ENCODE data around the gene ZNF77.

DNA sequence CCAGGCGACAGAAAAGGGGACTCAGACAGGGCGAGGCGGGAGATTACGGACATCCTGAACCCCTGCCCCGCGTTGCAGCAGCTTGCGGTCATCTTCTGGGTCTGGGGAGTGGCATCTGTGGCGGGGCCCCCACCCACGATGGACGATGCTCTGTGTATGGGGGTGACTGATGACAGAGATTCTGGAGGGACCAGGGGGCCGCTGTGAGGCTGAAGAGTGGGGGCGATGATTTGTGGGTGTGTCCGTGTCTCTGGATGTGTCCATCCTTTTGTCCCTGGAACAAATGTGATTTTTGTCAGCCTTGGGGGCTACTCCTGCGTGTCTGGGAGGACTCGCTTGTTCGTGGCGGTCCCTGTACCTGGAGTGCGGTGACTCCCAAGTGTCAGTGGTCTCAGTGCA, 17.7 kb downstream of the ZNF77 start:
- TF ChIP-seq TAF1 (IDR thresholded peaks at IDR 0.05; ENCODE audit: low read depth) (no peak), ZBTB7A (IDR thresholded peaks at IDR 0.05; ENCODE audit: low read depth) (no peak), CEBPB (IDR thresholded peaks at IDR 0.05) (no peak), EP300 (IDR thresholded peaks at IDR 0.05; ENCODE audit: borderline replicate concordance) (no peak), TEAD4 (IDR thresholded peaks at IDR 0.05) (no peak), NFIC (IDR thresholded peaks at IDR 0.05) (no peak), CREB1 (IDR thresholded peaks at IDR 0.05; ENCODE audit: low read depth) (no peak), TCF12 (IDR thresholded peaks at IDR 0.05; ENCODE audit: low read depth) (no peak), FOXM1 (IDR thresholded peaks at IDR 0.05; ENCODE audit: borderline replicate concordance, low read depth) (no peak)
- TF ChIP-seq, protein P1, sequence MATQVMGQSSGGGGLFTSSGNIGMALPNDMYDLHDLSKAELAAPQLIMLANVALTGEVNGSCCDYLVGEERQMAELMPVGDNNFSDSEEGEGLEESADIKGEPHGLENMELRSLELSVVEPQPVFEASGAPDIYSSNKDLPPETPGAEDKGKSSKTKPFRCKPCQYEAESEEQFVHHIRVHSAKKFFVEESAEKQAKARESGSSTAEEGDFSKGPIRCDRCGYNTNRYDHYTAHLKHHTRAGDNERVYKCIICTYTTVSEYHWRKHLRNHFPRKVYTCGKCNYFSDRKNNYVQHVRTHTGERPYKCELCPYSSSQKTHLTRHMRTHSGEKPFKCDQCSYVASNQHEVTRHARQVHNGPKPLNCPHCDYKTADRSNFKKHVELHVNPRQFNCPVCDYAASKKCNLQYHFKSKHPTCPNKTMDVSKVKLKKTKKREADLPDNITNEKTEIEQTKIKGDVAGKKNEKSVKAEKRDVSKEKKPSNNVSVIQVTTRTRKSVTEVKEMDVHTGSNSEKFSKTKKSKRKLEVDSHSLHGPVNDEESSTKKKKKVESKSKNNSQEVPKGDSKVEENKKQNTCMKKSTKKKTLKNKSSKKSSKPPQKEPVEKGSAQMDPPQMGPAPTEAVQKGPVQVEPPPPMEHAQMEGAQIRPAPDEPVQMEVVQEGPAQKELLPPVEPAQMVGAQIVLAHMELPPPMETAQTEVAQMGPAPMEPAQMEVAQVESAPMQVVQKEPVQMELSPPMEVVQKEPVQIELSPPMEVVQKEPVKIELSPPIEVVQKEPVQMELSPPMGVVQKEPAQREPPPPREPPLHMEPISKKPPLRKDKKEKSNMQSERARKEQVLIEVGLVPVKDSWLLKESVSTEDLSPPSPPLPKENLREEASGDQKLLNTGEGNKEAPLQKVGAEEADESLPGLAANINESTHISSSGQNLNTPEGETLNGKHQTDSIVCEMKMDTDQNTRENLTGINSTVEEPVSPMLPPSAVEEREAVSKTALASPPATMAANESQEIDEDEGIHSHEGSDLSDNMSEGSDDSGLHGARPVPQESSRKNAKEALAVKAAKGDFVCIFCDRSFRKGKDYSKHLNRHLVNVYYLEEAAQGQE (IDR thresholded peaks at IDR 0.05; ENCODE audit: low read depth) = no peak

Data from Ishikawa (cell line).